ENCODE measurements around the gene UGT1A7.

UGT1A7 gene

DNA sequence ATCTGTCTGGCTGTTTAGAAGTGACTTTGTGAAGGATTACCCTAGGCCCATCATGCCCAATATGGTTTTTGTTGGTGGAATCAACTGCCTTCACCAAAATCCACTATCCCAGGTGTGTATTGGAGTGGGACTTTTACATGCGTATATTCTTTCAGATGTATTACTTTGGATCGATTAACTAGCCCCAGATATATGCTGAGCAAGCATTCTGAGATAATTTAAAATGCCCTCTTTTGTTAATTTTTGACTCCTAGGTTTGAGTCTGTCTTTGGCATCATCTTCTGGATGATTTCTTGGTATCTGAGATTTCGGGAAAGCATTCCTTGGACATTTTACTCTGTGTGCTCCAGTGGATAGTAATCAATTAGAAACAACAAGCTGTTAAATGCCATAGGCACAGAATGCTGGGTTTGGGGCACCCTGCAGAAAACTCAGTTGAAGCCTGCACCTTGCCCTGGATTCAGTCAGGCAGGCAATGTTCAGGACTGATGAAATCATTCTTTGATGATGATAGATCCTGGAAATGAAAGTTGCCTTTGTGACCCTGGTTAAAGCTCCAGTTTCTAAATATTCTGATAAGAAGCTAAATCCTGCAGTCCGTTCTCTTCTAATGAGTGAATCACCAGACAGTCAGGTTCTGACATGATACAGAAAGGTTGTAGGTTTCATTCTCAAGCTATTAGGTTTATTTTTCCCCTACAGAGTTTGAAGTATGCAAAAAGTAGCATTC lies 79.5 kb downstream of the UGT1A7 start:
- DNase-seq (ENCODE audit: low spot score) = no peak

DNA sequence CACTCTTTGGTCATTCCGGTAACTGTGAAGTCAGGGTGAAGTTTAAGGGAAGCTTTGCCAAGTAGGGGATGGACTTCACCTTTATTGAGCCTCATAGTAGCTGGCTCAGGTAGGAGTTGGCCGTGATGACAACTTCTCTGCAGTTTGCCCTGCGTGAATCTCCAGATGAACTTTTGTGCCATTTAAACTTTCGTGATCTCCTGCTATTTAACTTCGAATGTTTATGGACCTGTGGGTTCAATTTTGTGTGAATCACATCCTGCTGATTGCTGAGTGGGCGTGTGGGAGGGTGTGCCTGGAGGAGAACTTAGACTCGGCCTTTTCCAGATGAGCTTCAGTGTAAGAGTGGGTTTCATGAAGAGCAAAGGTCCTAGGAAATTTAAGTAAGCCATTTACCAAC lies 82.6 kb downstream of the UGT1A7 start:
- no peak for DNase-seq (ENCODE audit: low spot score)

DNA sequence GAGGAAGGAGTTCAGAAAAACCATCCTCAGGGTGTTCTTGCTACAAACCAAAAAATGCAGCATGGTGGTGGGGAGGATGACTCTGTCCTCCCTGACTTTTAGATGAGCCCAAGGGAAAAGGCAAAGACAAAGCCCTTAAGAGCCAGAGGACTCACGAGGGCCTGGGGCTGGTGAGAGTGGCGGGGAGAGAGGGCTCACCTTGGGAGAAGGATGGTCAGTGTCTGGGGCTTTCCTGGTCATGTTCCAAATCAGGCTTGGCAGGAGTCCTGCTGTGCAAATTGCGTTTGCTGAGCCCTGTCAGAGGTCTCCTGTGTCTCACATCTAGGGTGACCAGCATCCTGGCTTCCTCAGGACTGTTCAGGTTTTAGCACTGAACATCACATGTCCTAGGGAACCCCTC lies 83.1 kb downstream of the UGT1A7 start:
- DNase-seq (ENCODE audit: low spot score) = no peak

DNA sequence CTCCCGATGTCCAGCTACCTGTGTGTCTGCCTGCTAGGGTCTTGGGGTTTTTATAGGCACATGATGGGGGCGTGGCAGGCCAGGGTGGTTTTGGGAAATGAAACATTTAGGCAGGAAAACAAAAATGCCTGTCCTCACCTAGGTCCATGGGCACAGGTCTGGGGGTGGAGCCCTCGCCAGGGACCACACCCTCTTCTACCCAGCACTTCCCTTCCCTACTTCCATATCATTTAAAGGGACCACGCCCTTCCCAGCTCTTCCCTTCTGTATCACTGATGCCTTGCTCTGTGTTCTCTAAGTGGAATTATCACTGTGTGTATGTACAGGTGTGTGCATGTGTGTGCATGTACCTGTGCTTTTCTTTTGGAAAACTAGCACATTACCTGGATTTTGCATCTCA lies 84.7 kb downstream of the UGT1A7 start:
- no peak for DNase-seq (ENCODE audit: low spot score)

DNA sequence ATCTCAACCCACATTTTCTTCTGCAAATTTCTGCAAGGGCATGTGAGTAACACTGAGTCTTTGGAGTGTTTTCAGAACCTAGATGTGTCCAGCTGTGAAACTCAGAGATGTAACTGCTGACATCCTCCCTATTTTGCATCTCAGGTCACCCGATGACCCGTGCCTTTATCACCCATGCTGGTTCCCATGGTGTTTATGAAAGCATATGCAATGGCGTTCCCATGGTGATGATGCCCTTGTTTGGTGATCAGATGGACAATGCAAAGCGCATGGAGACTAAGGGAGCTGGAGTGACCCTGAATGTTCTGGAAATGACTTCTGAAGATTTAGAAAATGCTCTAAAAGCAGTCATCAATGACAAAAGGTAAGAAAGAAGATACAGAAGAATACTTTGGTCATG lies 86.4 kb downstream of the UGT1A7 start:
- no peak for DNase-seq (ENCODE audit: low spot score)

DNA sequence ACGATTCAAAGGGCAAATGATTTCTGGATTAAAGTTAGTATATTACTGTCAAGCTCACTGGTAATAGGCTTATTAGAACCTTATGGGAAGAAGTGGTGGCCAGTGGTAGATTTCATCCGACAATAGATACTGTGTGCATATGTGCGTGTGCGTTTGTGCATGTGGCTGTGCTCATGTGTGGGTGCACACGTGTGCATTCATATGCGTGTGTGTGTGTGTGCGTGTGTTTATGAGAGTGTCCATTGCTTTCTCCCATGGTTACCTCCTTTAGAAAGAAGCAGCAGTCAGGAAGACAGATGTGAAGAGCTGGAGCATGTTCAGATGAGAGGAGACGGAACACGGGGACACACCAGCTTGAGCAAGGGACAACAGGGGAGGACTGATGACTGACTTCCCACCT lies 87.6 kb downstream of the UGT1A7 start:
- no peak for DNase-seq (ENCODE audit: low spot score)

DNA sequence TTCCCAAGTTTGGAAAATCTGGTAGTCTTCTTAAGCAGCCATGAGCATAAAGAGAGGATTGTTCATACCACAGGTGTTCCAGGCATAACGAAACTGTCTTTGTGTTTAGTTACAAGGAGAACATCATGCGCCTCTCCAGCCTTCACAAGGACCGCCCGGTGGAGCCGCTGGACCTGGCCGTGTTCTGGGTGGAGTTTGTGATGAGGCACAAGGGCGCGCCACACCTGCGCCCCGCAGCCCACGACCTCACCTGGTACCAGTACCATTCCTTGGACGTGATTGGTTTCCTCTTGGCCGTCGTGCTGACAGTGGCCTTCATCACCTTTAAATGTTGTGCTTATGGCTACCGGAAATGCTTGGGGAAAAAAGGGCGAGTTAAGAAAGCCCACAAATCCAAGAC lies 90.5 kb downstream of the UGT1A7 start:
- DNase-seq (ENCODE audit: low spot score) = no peak

DNA sequence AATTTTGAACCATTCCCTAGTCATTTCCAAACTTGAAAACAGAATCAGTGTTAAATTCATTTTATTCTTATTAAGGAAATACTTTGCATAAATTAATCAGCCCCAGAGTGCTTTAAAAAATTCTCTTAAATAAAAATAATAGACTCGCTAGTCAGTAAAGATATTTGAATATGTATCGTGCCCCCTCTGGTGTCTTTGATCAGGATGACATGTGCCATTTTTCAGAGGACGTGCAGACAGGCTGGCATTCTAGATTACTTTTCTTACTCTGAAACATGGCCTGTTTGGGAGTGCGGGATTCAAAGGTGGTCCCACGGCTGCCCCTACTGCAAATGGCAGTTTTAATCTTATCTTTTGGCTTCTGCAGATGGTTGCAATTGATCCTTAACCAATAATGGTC lies 90.9 kb downstream of the UGT1A7 start:
- DNase-seq (ENCODE audit: low spot score) = no peak

DNA sequence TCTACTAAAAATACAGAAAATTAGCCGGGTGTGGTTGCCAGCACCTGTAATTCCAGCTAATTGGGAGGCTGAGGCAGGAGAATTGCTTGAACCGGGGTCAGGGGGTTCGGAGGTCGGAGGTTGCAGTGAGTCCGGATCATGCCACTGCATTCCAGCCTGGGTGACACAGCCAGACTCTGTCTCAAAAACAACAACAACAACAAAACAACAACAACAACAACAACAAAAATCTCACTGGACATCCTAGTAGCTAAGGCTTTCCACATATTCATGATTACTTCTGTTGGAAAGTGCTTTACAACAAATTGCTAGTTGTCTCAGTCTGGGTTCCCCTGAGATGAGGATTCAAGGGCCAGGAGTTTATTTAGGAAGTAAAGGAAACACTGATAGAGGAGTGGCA lies 92.2 kb downstream of the UGT1A7 start:
- no peak for DNase-seq (ENCODE audit: low spot score)

DNA sequence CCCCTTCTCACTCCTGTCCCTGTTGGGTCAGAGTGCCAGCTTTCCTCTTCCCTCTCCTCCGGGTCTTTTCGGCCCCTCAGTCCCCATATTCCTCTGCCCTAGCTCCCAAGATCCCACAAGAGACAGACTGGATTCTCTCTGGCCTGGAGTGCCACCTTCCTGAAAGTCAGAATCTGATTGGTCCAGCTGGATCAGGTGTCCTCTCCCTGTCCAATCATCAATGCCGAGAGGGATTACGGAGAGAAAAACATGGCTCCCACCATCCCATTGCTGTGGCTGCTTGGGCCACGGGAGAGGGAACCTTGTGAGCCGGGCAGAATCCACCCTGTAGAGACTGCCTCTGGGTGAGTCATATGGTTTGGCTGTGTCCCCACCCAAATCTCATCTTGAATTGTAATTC lies 93.7 kb downstream of the UGT1A7 start:
- no peak for DNase-seq (ENCODE audit: low spot score)

DNA sequence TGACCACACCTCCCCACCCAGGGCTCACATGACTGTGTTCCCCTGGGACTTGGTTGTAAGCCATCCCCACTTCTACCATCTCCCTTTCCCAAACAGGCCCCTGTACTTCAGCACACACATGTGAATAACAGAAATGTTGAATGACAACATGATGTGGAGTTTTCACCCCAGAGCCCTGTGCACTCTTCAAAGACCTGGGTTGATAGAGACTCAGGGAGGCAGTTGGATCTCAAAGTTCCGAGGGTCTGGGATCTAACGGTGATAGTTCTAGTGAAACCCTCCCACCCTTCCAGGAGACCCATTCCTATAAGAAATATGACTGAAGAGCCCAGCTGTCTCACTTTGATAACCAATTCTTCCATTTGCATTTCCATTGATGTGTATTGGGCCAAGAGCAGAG lies 96.3 kb downstream of the UGT1A7 start, which contains the start of gene MROH2A:
Gene MROH2A, plus strand, starts transcription at position 301 of the 400 bp plus-strand sequence. CDS start 1,029 bp downstream, outside the sequence.
- DNase-seq (ENCODE audit: low spot score) = no peak

DNA sequence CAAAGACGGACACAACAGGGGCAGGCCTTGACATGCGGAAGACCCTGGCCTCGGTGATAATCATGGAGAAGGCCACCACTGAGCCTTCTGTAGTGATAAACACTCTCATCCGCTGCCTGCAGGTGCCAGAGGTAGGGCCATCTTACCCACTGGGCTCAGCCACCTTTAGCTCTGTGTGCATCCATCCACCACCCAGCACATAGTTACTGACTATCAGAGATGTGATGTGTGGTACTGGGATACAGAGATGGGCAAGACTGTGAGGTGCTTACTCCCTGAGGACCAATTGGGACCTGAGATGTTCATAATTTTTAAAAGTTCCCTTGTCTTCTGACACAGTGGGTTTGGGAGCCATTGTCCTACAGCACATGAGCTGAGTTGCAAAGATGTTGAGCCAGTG lies 98.0 kb downstream of the UGT1A7 start:
- DNase-seq (ENCODE audit: low spot score) = no peak

DNA sequence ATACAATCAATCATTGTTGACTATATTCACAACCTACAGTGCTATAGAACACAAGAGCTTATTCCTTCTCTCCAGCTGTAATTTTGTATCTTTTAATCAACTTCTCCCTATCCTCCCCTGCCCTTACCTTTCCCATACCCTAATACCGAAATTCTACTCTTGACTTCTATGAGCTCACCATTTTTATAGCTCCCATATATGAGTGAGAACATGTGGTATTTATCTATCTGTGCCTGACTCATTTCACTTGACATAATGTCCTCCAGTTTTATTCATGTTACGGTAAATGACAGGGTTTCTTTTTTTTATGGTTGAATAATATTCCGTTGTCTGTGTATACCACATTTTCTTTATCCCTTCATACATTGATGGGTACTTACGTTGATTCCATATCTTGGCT lies 99.1 kb downstream of the UGT1A7 start:
- DNase-seq (ENCODE audit: low spot score) = no peak

DNA sequence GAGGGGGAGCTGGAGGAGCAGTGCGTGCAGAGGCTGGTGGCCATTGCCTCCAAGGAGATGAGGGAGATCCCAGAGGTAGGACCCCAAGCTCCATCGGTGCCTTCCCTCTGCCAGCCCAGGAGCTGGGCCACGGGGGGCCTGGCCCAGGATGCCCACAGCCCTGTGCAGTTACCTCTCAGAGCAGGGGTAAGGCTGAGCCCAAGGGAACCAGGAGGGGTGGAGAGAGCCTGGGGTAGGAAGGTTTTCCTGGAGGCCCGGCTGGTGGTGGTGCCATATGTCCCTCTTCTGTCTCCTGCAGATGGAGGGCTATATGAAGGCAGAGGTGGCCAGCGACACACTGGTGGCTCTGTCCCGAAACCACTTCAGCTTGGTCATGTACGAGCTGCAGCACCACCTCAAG lies 107.9 kb downstream of the UGT1A7 start:
- no peak for DNase-seq (ENCODE audit: low spot score)

DNA sequence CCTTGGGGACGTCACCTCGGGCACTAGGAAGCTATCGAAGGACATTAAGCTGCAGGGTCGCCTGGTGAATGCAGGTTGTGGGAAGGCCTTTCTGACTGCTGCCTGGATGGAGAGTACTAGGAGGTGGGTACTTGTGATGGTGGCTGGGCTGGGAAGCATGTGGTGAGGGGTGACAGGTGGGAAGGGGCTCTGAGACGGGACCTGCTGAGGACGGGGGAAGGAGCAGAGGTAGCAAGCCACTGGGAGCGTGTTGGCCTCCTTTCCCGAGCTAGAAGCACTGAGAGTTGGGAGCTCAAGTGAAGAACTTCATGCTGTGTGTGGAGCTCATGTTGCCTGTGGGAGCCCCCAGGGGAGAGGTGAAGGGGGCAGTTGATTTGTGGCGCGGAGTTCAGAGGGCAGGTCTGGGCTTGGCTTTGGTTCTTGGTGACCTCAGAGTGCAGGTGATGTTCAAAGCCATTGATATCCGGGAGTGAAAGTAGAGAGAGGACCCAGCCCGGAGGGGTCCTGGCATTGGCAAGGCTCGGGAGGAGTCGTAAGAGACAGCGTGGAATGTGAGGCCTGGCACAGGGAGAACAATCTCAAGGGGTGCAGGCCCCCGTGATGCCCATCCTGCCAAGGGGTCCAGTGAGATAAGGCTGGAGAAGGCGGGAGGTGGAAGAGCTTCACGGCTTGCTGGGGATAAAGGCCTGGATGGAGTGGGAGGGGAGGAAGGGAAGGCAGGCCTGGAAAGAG lies 109.6 kb downstream of the UGT1A7 start:
- DNase-seq (ENCODE audit: low spot score) = no peak

DNA sequence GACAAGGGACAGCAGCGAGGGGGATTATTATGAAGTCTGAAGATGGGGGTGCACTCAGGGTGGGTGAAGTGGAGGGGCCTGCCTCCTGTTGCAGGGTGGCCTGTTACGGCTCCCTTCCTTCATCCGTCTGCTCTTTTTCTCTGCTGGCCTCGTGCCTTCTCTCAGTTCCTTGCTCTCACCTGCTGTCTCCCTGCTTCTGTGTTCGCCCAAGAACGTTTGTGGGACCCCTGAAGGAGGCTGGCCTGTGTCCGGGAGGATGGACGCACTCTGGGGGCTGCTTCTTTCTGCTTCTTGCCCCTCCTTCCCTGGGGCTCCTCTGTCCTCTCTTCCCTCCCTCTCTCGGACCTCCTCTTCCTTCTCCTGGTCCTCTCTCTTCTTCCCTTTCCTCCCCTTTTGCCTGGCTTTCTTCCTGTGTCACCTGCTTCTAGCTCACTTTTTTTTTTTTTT lies 110.2 kb downstream of the UGT1A7 start:
- no peak for DNase-seq (ENCODE audit: low spot score)

DNA sequence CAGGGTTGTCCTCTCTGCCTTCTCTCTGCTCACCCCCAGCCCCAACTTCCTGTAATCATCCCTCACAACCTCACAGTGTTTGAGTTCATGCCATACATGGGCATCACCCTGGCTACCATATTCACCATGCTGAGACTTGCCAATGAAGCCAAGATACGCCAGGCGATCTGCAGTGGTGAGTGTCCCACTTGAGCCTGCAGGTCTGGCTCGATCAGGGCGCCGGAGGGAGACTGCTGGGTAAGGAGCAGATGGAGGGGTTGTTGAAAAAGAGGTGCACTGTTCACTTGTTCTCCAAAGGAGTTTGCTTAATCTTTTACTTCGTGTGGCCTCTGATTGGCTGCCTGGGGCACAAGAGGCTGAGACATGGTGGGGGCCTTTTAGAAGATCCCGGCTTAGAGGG lies 111.0 kb downstream of the UGT1A7 start:
- no peak for DNase-seq (ENCODE audit: low spot score)

DNA sequence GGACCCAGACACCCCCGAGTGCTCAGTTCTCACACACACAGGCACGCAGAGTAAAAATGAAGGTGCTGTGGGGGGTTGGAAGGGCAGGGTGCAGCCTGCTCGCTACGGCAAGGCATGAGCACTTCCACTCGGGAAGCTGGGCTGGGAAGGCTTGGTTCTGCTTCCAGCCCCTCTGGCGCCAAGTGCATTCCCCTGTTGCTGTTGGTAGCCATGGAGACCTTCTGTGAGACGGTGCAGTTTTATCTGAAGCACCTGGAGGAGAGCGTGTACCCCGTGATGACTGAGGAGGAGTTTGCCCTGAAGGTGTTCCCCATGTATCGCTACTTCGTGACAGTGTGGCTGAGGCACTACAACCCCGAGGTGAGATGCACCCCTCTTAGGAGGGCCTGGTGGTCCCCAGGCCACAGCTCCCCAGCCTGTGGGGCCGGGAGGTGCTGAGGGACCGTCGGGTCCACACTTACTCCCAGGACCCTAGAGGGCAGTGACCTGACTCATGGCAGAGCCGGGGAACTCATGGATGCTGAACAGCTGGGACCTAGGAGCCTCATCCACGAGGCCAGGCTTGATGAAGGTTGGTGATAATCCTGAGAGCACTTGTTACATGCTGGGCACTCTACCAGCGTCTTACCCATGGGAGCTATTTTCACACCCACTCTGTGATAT lies 111.9 kb downstream of the UGT1A7 start:
- DNase-seq (ENCODE audit: low spot score) = no peak

DNA sequence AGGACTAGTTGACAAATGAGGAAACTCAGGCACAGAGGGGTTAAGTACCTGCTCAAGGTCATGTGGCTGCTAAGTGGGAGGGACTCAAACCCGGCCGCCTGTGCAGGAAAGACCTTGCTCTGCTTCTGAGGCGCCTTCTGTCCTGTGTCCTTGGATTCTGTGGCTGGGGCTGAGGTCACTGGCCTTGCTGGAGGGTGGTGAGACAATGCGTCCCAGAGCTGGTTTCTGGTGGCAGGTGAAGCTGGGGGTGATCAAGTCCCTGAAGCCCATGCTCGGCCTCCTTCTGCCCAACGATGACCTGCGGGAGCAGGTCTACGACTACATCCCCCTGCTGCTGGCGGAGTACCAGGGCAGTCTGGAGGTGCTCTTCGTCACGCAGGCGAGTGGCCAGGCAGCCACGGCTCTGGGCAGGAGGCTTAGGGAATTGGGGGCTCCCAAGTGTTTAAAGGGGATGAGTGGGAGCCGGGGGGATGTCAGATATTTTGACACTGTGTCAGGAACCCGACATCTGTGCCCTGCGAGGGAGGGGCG lies 112.5 kb downstream of the UGT1A7 start:
- DNase-seq (ENCODE audit: low spot score) = no peak

DNA sequence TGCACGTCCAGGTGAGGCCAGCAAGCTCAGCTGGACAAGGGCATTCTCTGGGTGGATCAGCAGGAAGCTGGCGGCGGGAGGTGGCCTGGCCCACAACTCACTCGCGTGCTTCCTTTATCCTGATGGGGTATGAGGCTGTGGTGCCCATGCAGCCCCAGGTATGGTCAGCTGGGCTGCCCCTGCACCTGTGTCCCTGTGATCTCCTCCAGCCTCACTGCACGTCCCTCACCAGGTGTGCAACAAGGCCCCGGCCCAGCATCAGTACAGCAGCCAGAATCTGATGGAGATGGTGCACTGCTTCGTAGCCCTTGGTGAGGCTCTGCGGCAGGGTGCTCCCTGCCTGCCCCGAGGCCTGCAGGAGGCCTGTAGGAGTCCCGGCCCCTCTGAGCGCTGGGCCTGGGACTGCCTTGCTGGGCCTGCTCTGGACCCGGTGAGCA lies 114.1 kb downstream of the UGT1A7 start:
- no peak for DNase-seq (ENCODE audit: low spot score)

DNA sequence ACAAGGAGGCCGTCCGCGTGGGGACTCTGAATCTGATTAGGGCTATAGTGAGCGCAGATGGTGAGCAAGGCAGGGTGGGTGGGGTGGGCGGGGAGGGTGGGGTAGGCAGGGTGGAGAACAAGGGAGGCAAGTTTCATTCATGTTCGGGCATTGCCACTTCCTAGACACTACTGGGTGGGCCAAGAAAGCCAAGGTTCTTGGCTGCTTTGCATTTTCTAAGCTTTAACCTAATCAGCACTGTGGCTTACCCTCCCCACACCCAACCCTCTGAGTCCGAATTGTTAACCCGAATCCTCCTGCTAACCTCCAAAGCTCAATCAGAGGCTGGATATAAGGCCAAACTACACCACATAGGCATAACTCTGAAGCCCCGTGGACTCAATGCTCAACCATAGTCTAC lies 114.6 kb downstream of the UGT1A7 start:
- no peak for DNase-seq (ENCODE audit: low spot score)

DNA sequence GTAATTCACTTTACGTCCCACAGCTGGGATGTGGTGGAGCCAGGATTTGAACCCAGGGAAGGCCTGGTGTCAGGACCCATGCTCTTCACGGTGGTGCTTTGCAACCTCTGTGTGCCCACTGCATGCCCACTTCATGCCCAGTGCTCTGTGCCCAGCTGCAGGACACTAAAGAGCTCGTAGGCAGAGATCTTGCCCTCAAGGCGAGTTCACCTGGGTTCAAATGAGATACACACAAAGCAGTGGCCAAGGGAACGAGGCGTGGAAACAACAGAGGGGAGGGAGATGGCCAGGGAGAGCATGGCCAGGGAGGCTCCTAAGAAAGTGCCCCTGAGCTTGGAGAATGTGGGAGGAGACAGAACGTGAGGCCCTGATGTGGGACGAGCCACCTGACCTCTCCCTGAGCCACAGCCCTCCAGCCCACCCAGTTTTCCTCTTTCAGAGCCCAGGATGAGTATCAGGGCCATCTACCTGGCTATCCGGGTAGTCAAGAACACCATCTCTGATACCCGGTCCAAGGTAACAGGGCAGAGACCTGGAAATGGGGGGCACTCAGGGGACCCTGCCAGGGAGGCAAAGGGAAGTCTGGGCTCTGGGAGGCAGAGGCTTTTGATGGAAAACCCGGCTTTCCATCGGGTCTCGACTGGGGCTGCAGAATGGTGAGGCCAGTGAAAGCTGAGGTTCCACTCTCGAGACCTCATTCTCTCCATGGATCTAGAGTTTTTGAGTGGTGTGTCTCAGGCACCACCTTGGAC lies 116.8 kb downstream of the UGT1A7 start:
- DNase-seq (ENCODE audit: low spot score) = no peak
